Measurements from ENCODE around the gene TMPRSS15. TPM values are rescaled to one million over a fixed set of nuclear protein-coding genes. Genes with fewer than 3 reads are reported as not detected.
"Not testable (repeated sequence)": the region's sequence is repeated elsewhere in the genome, so short reads cannot be mapped to it uniquely, and the experiment has no call there.

TMPRSS15 gene
- total RNA-seq, 3 donors from 2014 or later (not counting 1 experiment from before 2014, with no cell fraction given), result not detected

GRCh38 chr21:18387994-18388393 is 15.6 kb downstream of the TMPRSS15 start:
- 20% methylated on average over 1 of the region's 2 CpGs for WGBS (ENCODE audit: insufficient coverage)
- H3K36me3 Mint-ChIP-seq, result no peaks in the 10 kb centered on the region

GRCh38 chr21:18384771-18385170 is 18.8 kb downstream of the TMPRSS15 start:
- Histone ChIP-seq H3K27ac (ENCODE audit: low read length) (no peak overlapping the region), H3K9me3 (ENCODE audit: control insufficient read depth, insufficient read depth, low read length) (no peaks in the 10 kb centered on the region), H3K4me3 (ENCODE audit: low read length) (no peak overlapping the region), H3K27me3 (ENCODE audit: control insufficient read depth, insufficient read depth, low read length) (no peaks in the 10 kb centered on the region), H3K36me3 (ENCODE audit: control insufficient read depth, insufficient read depth, low read length) (no peaks in the 10 kb centered on the region), H3K4me1 (ENCODE audit: control insufficient read depth, insufficient read depth, low read length) (no peaks in the 10 kb centered on the region)
- DNase-seq (no peak), ATAC-seq (no peak)
- H3K4me3 Mint-ChIP-seq, result no peak overlapping the region
- no peak for TF ChIP-seq CTCF (IDR thresholded peaks at IDR 0.05)
- H3K4me1 Mint-ChIP-seq, result no peaks in the 10 kb centered on the region
- WGBS (ENCODE audit: insufficient coverage), result no CpG with 5 or more reads among the region's 1 CpG
- no peaks in the 10 kb centered on the region for H3K36me3 Mint-ChIP-seq
- no peak overlapping the region for H3K27ac Mint-ChIP-seq
- no peaks in the 10 kb centered on the region for H3K27me3 Mint-ChIP-seq (ENCODE audit: low read depth in 2 of 2)
- intact Hi-C loops (cut with micrococcal nuclease), result no loop called here
- H3K9me3 Mint-ChIP-seq, result peaks cover 0 to 5% of the 10 kb centered on the region in 2 donors

More at GRCh38 chr21:18387994-18388393, 15.6 kb downstream of the TMPRSS15 start:
- H3K27ac Mint-ChIP-seq, result no peak overlapping the region
- no peak overlapping the region for H3K4me3 Mint-ChIP-seq
- no peaks in the 10 kb centered on the region for H3K4me1 Mint-ChIP-seq
- no peaks in the 10 kb centered on the region for H3K27me3 Mint-ChIP-seq (ENCODE audit: low read depth in 2 of 2)
- H3K9me3 ChIP-seq (ENCODE audit: control insufficient read depth, insufficient read depth, low read length), result peaks cover 3% of the 10 kb centered on the region
- no peak for TF ChIP-seq CTCF (IDR thresholded peaks at IDR 0.05)
- ATAC-seq (no peak), DNase-seq (no peak)
- peaks cover 3 to 7% of the 10 kb centered on the region in 2 donors for H3K9me3 Mint-ChIP-seq
- H3K27me3 ChIP-seq (ENCODE audit: control insufficient read depth, insufficient read depth, low read length), result no peaks in the 10 kb centered on the region
- H3K4me3 ChIP-seq (ENCODE audit: low read length), result no peak overlapping the region
- H3K27ac ChIP-seq (ENCODE audit: low read length), result no peak overlapping the region
- no peaks in the 10 kb centered on the region for H3K4me1 ChIP-seq (ENCODE audit: control insufficient read depth, insufficient read depth, low read length)
- H3K36me3 ChIP-seq (ENCODE audit: control insufficient read depth, insufficient read depth, low read length), result no peaks in the 10 kb centered on the region
- intact Hi-C loops (cut with micrococcal nuclease), result no loop called here

GRCh38 chr21:18382934-18383619 is 20.5 kb downstream of the TMPRSS15 start:
- H3K27ac Mint-ChIP-seq; H3K36me3 Mint-ChIP-seq; H3K4me3 ChIP-seq (ENCODE audit: low read length); H3K9me3 ChIP-seq (ENCODE audit: control insufficient read depth, insufficient read depth, low read length); H3K4me1 Mint-ChIP-seq; DNase-seq; H3K4me1 ChIP-seq (ENCODE audit: control insufficient read depth, insufficient read depth, low read length); H3K36me3 ChIP-seq (ENCODE audit: control insufficient read depth, insufficient read depth, low read length); intact Hi-C loops (cut with micrococcal nuclease); H3K4me3 Mint-ChIP-seq; H3K9me3 Mint-ChIP-seq; H3K27me3 ChIP-seq (ENCODE audit: control insufficient read depth, insufficient read depth, low read length); H3K27ac ChIP-seq (ENCODE audit: low read length); H3K27me3 Mint-ChIP-seq (ENCODE audit: low read depth in 2 of 2); ATAC-seq: not testable (repeated sequence)
- WGBS (ENCODE audit: insufficient coverage), result 95% methylated on average over 4 of the region's 4 CpGs

- DNase-seq (no peak), ATAC-seq (no peak)
- Histone ChIP-seq H3K9me3 (ENCODE audit: control insufficient read depth, insufficient read depth, low read length) (no peaks in the 10 kb centered on the region), H3K27me3 (ENCODE audit: control insufficient read depth, insufficient read depth, low read length) (no peaks in the 10 kb centered on the region), H3K4me3 (ENCODE audit: low read length) (no peak overlapping the region), H3K27ac (ENCODE audit: low read length) (no peak overlapping the region), H3K4me1 (ENCODE audit: control insufficient read depth, insufficient read depth, low read length) (no peaks in the 10 kb centered on the region), H3K36me3 (ENCODE audit: control insufficient read depth, insufficient read depth, low read length) (no peaks in the 10 kb centered on the region)
- no peaks in the 10 kb centered on the region for H3K4me1 Mint-ChIP-seq
- H3K27me3 Mint-ChIP-seq (ENCODE audit: low read depth in 2 of 2), result no peaks in the 10 kb centered on the region
- H3K36me3 Mint-ChIP-seq, result no peaks in the 10 kb centered on the region
- no peak for TF ChIP-seq CTCF (IDR thresholded peaks at IDR 0.05)
- H3K27ac Mint-ChIP-seq, result no peak overlapping the region
- no peaks in the 10 kb centered on the region for H3K9me3 Mint-ChIP-seq
- WGBS (ENCODE audit: insufficient coverage), result 0% methylated on average over 1 of the region's 1 CpG
- H3K4me3 Mint-ChIP-seq, result no peak overlapping the region
- intact Hi-C loops (cut with micrococcal nuclease), result no loop called here
These were observed 21.4 kb downstream of the TMPRSS15 start for GRCh38 chr21:18382141-18382540.
